ENCODE measurements around the gene NXPE2. TPM values are rescaled to one million over a fixed set of nuclear protein-coding genes. Genes with fewer than 3 reads are reported as not detected.

The NXPE2 gene
- total RNA-seq, 1 donor from 2014 or later, result not detected

- TF ChIP-seq CTCF (IDR thresholded peaks at IDR 0.05), result no peak
- Histone ChIP-seq H3K4me3 (no peak overlapping the region), H3K27ac (no peak overlapping the region), H3K4me1 (no peaks in the 10 kb centered on the region), H3K27me3 (no peaks in the 10 kb centered on the region), H3K9me3 (no peaks in the 10 kb centered on the region), H3K36me3 (no peaks in the 10 kb centered on the region)
- intact Hi-C loops (cut with DNase I), result no loop called here
- DNase-seq (ENCODE audit: low spot score in 2 of 2), result no peak
Measured at GRCh38 chr11:114684636-114685035, 6.3 kb downstream of the NXPE2 start.

DNA sequence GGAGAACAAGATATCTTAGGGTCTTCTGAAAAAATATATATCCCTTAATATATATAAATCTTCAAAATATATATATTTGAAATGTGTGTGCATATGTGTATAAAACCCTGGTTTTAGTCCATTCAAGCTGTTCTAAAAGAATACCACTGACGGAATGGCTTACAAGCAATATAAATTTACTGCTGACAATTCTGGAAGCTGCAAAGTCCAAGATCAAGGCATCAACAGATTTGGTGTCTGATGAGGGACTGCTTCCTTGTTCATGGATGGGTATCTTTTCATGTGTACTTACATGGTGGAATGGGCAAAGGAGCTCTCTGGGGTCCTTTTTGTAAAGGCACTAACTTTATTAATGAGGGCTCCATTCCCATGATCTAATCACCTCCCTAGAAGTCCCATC is 6.8 kb downstream of the NXPE2 start:
- H3K4me1 ChIP-seq, result no peaks in the 10 kb centered on the region
- no peak for TF ChIP-seq CTCF (IDR thresholded peaks at IDR 0.05)
- intact Hi-C loops (cut with DNase I), result no loop called here

DNA sequence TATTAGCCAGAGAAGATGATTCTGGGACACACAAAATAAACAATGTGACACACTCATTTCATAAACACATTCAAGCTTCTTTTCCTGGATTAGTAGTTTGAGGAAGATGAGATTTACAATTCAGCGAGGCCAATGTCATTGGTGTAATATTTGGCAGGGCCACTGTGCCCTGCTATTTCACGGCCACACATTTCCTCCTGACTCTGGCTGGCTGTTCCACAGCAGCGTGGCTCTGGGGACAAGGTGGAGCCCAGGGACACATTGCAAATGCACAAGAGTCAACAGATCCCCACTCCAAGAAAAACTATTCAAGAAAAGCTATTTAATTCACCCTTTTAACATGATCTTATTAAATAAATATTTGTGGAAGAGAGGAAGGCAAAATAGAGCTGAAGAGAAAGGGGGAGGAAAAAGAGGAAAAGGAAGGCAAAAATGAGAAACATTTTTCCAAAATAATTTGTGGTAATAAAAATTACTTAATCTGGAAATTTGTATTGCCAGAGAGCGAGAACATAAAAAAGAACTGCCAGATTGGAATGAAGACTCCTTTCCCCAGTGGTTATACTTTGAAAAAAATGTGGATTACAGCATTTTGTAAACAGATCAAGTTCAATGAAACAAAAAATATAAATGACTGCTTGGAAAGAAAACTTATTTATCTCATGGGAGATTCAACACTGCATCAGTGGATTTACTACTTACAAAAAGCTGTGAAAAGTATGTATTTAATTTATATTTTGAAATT is 27.1 kb downstream of the NXPE2 start:
- no peaks in the 10 kb centered on the region for H3K27me3 ChIP-seq
- H3K9me3 ChIP-seq, result no peaks in the 10 kb centered on the region
- no peak for TF ChIP-seq CTCF (IDR thresholded peaks at IDR 0.05)
- no peaks in the 10 kb centered on the region for H3K4me1 ChIP-seq
- no peak for DNase-seq (ENCODE audit: low spot score in 2 of 2)
- intact Hi-C loops (cut with DNase I), result no loop called here
- H3K36me3 ChIP-seq, result no peaks in the 10 kb centered on the region
- H3K4me3 ChIP-seq, result no peak overlapping the region
- no peak overlapping the region for H3K27ac ChIP-seq

More for the DNA sequence above, 6.8 kb downstream of the NXPE2 start:
- Histone ChIP-seq H3K36me3 (no peaks in the 10 kb centered on the region), H3K27ac (no peak overlapping the region), H3K27me3 (no peaks in the 10 kb centered on the region), H3K9me3 (no peaks in the 10 kb centered on the region), H3K4me3 (no peak overlapping the region)
- DNase-seq (ENCODE audit: low spot score in 2 of 2), result no peak

DNA sequence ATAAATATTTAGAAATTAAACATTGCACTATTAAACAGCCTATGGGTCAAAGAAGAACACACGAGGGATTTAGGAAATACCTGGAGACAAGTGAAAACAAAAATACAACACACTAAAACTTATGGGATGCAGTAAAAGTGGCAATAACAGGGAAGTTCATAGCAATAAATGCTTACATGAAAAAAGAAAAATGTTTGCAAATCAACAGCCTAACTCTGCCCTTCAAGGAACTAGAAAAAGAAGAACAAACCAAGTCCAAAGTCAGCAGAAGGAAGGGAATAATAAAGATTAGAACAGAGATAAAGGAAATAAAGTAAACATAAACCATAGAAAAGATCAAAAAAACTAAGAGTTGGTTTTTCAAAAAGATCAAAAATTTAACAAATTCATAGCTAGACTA is 31.6 kb downstream of the NXPE2 start:
- DNase-seq (ENCODE audit: low spot score in 2 of 2), result no peak
- intact Hi-C loops (cut with DNase I), result no loop called here
- TF ChIP-seq CTCF (IDR thresholded peaks at IDR 0.05), result no peak
- no peak overlapping the region for H3K4me3 ChIP-seq
- H3K27ac ChIP-seq, result no peak overlapping the region
- no peaks in the 10 kb centered on the region for H3K9me3 ChIP-seq
- no peaks in the 10 kb centered on the region for H3K36me3 ChIP-seq
- no peaks in the 10 kb centered on the region for H3K4me1 ChIP-seq
- H3K27me3 ChIP-seq, result no peaks in the 10 kb centered on the region

- no peak for DNase-seq (ENCODE audit: low spot score in 2 of 2)
- H3K27me3 ChIP-seq, result no peaks in the 10 kb centered on the region
- intact Hi-C loops (cut with DNase I), result no loop called here
- H3K4me3 ChIP-seq, result no peak overlapping the region
- H3K27ac ChIP-seq, result no peak overlapping the region
- no peaks in the 10 kb centered on the region for H3K4me1 ChIP-seq
- H3K9me3 ChIP-seq, result no peaks in the 10 kb centered on the region
- no peak for TF ChIP-seq CTCF (IDR thresholded peaks at IDR 0.05)
- no peaks in the 10 kb centered on the region for H3K36me3 ChIP-seq
Measured at GRCh38 chr11:114713756-114714155, 35.4 kb downstream of the NXPE2 start.

GRCh38 chr11:114719562-114719961 is 41.2 kb downstream of the NXPE2 start:
- H3K9me3 ChIP-seq, result no peaks in the 10 kb centered on the region
- intact Hi-C loops (cut with DNase I), result no loop called here
- no peaks in the 10 kb centered on the region for H3K36me3 ChIP-seq
- DNase-seq (ENCODE audit: low spot score in 2 of 2), result no peak
- no peaks in the 10 kb centered on the region for H3K4me1 ChIP-seq
- TF ChIP-seq CTCF (IDR thresholded peaks at IDR 0.05), result no peak
- H3K27ac ChIP-seq, result no peak overlapping the region
- no peak overlapping the region for H3K4me3 ChIP-seq
- H3K27me3 ChIP-seq, result no peaks in the 10 kb centered on the region

All from ascending aorta (tissue), 2 donors.